Upper lobe of left lung (tissue), 4 donors: Measurements from ENCODE around the gene NRP1.

Experiments used
- CTCF ChIP-seq, 6 experiments: fragments of 450-650 bp in 4 of 6; fragments of 200-600 bp in 2 of 6; sonication (generic) in 2 of 6; IDR thresholded peaks; one replicate each; pipeline ENCODE4 v1.5.1; 2016 to 2019; ENCODE audit warnings: antibody characterized with exemption in 6 of 6
- POLR2A ChIP-seq, 4 donors: fragments of 450-650 bp; IDR thresholded peaks; one replicate each; pipeline ENCODE4 v1.5.1; 2016 to 2017; ENCODE audit warnings: antibody characterized with exemption in 4 of 4, mild to moderate bottlenecking in 2 of 4
- POLR2AphosphoS5 ChIP-seq, 2 donors: sonication (generic); formaldehyde crosslinking; IDR thresholded peaks; one replicate each; pipeline ENCODE4 v1.5.1; 2017; ENCODE audit warnings: antibody characterized with exemption in 2 of 2

- TF ChIP-seq POLR2AphosphoS5 (IDR thresholded peaks at IDR 0.05) (no peak), CTCF (IDR thresholded peaks at IDR 0.05) (no peak), POLR2A (IDR thresholded peaks at IDR 0.05) (no peak)
Measured at GRCh38 chr10:33196377-33196706, 138.1 kb downstream of the NRP1 start.
